DND-41 (cell line): Measurements from ENCODE around the gene OR9A2.

Experiments used
- EZH2 ChIP-seq: IDR thresholded peaks from 3 replicates; pipeline ENCODE4 v1.6.1; 2012; ENCODE audit warnings: borderline replicate concordance, low read depth, mild to moderate bottlenecking, moderate library complexity, low read length, inconsistent platforms; ENCODE audit not compliant: severe bottlenecking
- TF ChIP-seq, protein P1 (sequence below): IDR thresholded peaks from 2 replicates; pipeline ENCODE4 v1.5.1; 2012; ENCODE audit warnings: borderline replicate concordance, low read length, moderate library complexity, mild to moderate bottlenecking; ENCODE audit not compliant: poor library complexity, severe bottlenecking; ENCODE audit errors: extremely low read depth

DNA sequence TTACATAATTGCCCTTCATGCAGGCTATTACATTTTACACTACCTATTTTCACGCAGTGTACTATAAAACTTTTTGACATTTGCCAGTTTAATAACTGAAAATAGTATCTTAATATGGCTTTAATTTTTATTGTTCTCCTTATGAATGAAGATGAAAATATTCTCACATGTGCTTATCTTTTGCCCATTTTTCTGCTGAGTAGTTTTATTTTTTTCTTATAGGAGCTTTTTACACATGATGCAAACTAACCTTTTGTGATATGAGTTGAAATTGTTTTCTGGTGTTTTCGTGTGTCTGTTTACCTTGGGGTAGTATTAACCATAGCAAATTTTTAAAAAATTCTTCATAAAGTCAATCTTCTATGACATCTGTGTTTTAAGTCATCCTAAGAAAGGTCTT is 26.3 kb downstream of the OR9A2 start:
- TF ChIP-seq, protein P1, sequence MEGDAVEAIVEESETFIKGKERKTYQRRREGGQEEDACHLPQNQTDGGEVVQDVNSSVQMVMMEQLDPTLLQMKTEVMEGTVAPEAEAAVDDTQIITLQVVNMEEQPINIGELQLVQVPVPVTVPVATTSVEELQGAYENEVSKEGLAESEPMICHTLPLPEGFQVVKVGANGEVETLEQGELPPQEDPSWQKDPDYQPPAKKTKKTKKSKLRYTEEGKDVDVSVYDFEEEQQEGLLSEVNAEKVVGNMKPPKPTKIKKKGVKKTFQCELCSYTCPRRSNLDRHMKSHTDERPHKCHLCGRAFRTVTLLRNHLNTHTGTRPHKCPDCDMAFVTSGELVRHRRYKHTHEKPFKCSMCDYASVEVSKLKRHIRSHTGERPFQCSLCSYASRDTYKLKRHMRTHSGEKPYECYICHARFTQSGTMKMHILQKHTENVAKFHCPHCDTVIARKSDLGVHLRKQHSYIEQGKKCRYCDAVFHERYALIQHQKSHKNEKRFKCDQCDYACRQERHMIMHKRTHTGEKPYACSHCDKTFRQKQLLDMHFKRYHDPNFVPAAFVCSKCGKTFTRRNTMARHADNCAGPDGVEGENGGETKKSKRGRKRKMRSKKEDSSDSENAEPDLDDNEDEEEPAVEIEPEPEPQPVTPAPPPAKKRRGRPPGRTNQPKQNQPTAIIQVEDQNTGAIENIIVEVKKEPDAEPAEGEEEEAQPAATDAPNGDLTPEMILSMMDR: no peak
- TF ChIP-seq EZH2: no peak
